PFSK-1 (cell line): Measurements from ENCODE around the gene CLEC3B.

Experiments
- POLR2AphosphoS5 ChIP-seq: IDR thresholded peaks from 2 replicates; pipeline ENCODE4 v1.6.1; 2012; ENCODE audit warnings: low read depth, mild to moderate bottlenecking, control low read depth, low read length, moderate library complexity
- REST ChIP-seq, 2 experiments: IDR thresholded peaks; 2 replicates each; pipeline versions ENCODE4 v1.6.1 to v1.8.0; 2011 to 2012; ENCODE audit warnings: low read depth in 2 of 2, low read length in 2 of 2, control low read depth in 1 of 2, inconsistent platforms in 1 of 2, mild to moderate bottlenecking in 1 of 2, moderate library complexity in 1 of 2; ENCODE audit not compliant: insufficient read depth in 1 of 2
- SIN3A ChIP-seq: IDR thresholded peaks from 2 replicates; pipeline ENCODE4 v1.6.1; 2012; ENCODE audit warnings: mild to moderate bottlenecking, low read length, moderate library complexity, borderline replicate concordance; ENCODE audit not compliant: insufficient read depth

- TF ChIP-seq REST (IDR thresholded peaks at IDR 0.05; ENCODE audit: insufficient read depth in 1 of 2, low read depth in 2 of 2, low read length in 2 of 2) (no peak), SIN3A (no peak), POLR2AphosphoS5 (no peak)
Measured at GRCh38 chr3:45017821-45018220, 8.3 kb upstream of the CLEC3B start.
